Hematopoietic multipotent progenitor cell treated with erythropoietin and hydrocortisone succinate and interleukin-3 and kit ligand, for 6 days (in vitro differentiated cells): ENCODE results near the gene OR12D1.

Experiments
- DNase-seq: peaks from one replicate; pipeline ENCODE4 v3.0.0-alpha.2; 2015

OR12D1 gene

DNA sequence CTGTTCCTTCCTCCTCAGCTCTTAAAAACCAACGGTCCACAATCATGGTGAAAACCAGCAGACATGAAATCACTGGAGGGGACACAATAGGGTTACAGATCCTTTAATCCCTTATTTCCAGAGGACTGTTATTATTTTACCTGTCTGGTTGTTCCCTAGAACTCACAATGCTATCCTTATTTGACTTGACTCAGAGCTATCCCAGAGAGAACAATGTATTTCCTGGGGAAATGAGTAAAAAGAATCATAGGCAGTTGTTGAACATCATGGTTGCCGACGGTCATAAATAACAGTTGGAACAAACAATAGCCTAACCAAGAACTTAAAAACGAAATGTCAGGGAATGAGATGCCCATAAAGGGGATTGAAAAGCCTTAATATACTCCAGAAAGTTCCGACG, 51.5 kb downstream of the OR12D1 start:
- DNase-seq, result no peak
